Activated naive CD4-positive, alpha-beta T cell treated with anti-CD3 and anti-CD28 coated beads, Interleukin-2, amount 50 U/mL, for 72 hours (primary cell): Measurements from ENCODE around the gene OTUD5. TPM values are rescaled to one million over a fixed set of nuclear protein-coding genes. Genes with fewer than 3 reads are reported as not detected.
"Not testable (repeated sequence)": the region's sequence is repeated elsewhere in the genome, so short reads cannot be mapped to it uniquely, and the experiment has no call there.

Source experiments
- ATAC-seq, 2 donors: fragments of 150-1000 bp; cut with Tn5 transposase; 2 replicates each; pipeline ENCODE4 v1.10.0; 2021; ENCODE audit warnings: mild to moderate bottlenecking in 2 of 2, moderate library complexity in 2 of 2
- DNase-seq, 2 donors: peaks; one replicate each; pipeline ENCODE4 v3.0.0; 2021 to 2022; ENCODE audit warnings: low spot score in 2 of 2
- H3K27ac Mint-ChIP-seq, 2 donors: one replicate each; pipeline ENCODE4 v1.8.0; 2022; ENCODE audit warnings: mild to moderate bottlenecking in 2 of 2, mixed read lengths in 2 of 2
- H3K36me3 Mint-ChIP-seq, 2 donors: one replicate each; pipeline ENCODE4 v1.8.0; 2022; ENCODE audit warnings: mixed read lengths in 2 of 2
- H3K9me3 Mint-ChIP-seq, 2 donors: one replicate each; pipeline ENCODE4 v1.8.0; 2022; ENCODE audit warnings: mixed read lengths in 2 of 2
- total RNA-seq, 2 donors: library from RNA; stranded (reverse); gene quantifications; one replicate each; pipeline ENCODE4 v1.2.3, GENCODE V29; 2022

Gene OTUD5, protein sequence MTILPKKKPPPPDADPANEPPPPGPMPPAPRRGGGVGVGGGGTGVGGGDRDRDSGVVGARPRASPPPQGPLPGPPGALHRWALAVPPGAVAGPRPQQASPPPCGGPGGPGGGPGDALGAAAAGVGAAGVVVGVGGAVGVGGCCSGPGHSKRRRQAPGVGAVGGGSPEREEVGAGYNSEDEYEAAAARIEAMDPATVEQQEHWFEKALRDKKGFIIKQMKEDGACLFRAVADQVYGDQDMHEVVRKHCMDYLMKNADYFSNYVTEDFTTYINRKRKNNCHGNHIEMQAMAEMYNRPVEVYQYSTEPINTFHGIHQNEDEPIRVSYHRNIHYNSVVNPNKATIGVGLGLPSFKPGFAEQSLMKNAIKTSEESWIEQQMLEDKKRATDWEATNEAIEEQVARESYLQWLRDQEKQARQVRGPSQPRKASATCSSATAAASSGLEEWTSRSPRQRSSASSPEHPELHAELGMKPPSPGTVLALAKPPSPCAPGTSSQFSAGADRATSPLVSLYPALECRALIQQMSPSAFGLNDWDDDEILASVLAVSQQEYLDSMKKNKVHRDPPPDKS
- 10 to 100 TPM; 76.8 to 82.4 TPM for total RNA-seq

GRCh38 chrX:48957477-48957826, at the start of gene OTUD5:
OTUD5 (minus strand) TSS chrX:48957607; CDS start chrX:48957570, 37 bp downstream.
- DNase-seq (peak; percentile 62), ATAC-seq (peak; percentile 15 to 67)

DNA sequence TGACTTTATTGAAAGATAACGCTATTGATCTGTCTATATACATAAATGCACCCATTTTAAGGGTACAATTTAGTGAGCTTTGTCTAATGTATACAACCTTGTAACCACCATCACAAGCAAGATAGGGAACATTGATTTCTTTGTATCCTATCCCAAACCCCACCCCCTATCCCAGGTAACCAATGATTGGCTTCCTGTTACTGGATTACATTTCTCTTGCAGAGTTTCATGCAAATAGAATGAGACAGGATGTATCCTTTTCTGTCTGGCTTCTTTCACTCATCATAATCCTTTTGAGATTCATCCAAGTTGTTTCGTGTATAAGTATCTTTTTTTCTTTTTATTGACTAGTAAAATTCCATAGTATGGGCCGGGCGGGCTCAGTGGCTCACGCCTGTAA, 46.3 kb upstream of the OTUD5 start:
- Mint-ChIP-seq H3K27ac (no peak overlapping the region), H3K36me3 (peaks cover 11 to 14% of the 10 kb centered on the region in 2 donors), H3K9me3 (no peaks in the 10 kb centered on the region)
- no peak for ATAC-seq
- DNase-seq, result no peak

More at GRCh38 chrX:48957477-48957826, at the start of gene OTUD5:
- peaks cover 0 to 17% of the 10 kb centered on the region in 2 donors for H3K36me3 Mint-ChIP-seq
- H3K9me3 Mint-ChIP-seq, result no peaks in the 10 kb centered on the region
- peak within 1 kb of the TSS; percentile 98 to 100 for H3K27ac Mint-ChIP-seq

- Mint-ChIP-seq H3K9me3 (no peaks in the 10 kb centered on the region), H3K27ac (peak within 1 kb of the TSS; percentile 98), H3K36me3 (peaks cover 19 to 22% of the 10 kb centered on the region in 2 donors)
- DNase-seq (peak; percentile 65 to 80), ATAC-seq (peak; percentile 71 to 80)
Measured at GRCh38 chrX:49002091-49002935, 44.9 kb upstream of the OTUD5 start, which contains the start of gene GRIPAP1. GRIPAP1 (minus strand) TSS chrX:49002264; CDS start chrX:49002229, 35 bp downstream.

DNA sequence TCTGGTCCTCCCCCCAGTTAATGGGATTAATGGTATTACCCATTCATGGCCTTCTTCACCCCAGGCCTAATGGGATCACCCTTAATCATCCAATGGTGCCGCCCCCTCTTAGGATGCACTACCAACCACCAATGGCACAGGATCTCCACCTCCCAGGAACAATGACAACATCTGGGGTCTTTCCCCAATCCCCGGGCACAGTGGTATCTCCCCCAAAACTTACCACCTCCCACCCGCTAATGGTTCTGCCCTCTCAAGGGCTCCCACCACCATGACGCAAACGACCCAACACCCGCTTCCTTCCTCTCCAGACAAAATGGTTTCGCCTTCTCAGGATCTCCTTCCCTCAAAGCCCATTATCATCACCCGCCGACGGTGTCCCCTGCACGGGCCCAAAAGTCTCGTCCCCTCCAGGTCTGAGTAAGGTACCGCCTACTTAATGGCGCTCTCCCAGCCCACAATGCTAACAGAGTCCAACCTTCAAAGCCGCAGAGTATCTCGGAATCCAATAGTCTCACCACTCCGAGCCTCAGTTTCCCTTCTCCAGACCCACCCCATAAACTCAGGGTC, 44.2 kb upstream of the OTUD5 start:
- no peaks in the 10 kb centered on the region for H3K9me3 Mint-ChIP-seq
- ATAC-seq (peak; percentile 62 to 65), DNase-seq (peak; percentile 20 to 68)
- H3K36me3 Mint-ChIP-seq, result peaks cover 19 to 29% of the 10 kb centered on the region in 2 donors
- peak overlapping the region; percentile 98 for H3K27ac Mint-ChIP-seq

DNA sequence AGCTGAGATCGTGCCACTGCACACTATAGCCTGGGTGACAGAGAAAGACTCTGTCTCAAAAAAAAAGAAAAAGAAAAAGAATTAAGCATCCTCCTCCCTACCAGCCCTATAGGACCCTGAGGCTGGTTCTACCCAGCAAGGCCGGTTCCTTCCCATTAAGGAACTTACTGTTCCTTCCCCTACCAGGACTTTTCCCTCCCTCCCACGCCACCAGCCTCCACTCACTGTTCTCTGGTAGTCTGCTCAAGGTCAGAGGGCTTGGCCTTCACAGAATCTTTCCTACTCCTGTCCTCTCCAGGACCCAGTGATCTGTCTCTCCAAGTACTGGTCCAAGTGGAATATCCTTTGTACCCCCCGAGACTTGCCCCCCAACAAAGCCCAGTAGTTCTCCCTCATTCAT, 43.2 kb upstream of the OTUD5 start:
- no peak for DNase-seq
- Mint-ChIP-seq H3K27ac (no peak overlapping the region), H3K36me3 (peaks cover 19 to 30% of the 10 kb centered on the region in 2 donors), H3K9me3 (no peaks in the 10 kb centered on the region)
- ATAC-seq, result no peak

- no peak for ATAC-seq
- Mint-ChIP-seq H3K36me3 (peaks cover 24 to 35% of the 10 kb centered on the region in 2 donors), H3K9me3 (no peaks in the 10 kb centered on the region), H3K27ac (no peak overlapping the region)
- DNase-seq, result no peak
Measured at GRCh38 chrX:48999030-48999429, 41.6 kb upstream of the OTUD5 start.

DNA sequence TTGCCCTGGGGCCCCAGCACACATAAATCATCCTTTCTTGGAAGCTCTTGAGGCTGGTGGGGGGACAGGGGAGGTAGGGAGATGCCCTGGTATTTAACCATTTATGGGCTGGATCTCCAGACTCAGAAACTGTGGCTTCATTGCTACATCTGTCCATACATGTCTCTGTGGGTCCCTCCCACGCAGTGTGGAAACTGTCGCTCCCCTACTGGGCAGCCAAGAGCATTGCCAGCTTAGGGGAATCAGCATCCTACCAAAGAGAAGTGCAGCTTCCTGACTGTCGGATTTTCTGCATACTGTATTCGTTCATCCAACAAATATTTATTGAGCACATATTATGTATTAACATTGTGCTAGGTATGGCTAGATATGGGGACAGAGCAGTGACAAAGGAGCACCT, 41.0 kb upstream of the OTUD5 start:
- peaks cover 27 to 35% of the 10 kb centered on the region in 2 donors for H3K36me3 Mint-ChIP-seq
- H3K27ac Mint-ChIP-seq, result peak overlapping the region in 1 of 2 donors; percentile 83
- no peaks in the 10 kb centered on the region for H3K9me3 Mint-ChIP-seq

DNA sequence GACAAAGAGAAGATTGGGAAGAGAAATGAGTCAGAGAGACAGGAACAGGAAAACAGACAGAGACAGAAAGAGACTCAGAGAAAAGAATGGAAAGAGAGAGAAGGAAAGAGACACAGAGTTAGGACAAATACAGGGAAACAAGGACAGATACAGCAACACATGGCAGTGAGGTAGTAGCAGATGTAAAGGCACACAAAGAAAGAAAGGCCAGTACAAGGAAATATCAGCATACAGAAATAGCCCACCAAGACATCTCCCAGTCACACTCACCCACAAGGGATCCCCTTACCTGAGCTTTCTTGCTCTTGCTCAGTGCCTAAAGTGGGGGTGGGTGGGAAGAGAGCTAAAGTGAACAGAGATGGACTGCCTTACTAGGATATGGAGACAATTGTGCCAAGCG, 40.5 kb upstream of the OTUD5 start:
- Mint-ChIP-seq H3K27ac (peak overlapping the region in 1 of 2 donors; percentile 83), H3K36me3 (peaks cover 29 to 35% of the 10 kb centered on the region in 2 donors), H3K9me3 (no peaks in the 10 kb centered on the region)
- ATAC-seq, result no peak
- no peak for DNase-seq

More for the DNA sequence above, 41.0 kb upstream of the OTUD5 start:
- DNase-seq, result no peak
- ATAC-seq, result no peak

DNA sequence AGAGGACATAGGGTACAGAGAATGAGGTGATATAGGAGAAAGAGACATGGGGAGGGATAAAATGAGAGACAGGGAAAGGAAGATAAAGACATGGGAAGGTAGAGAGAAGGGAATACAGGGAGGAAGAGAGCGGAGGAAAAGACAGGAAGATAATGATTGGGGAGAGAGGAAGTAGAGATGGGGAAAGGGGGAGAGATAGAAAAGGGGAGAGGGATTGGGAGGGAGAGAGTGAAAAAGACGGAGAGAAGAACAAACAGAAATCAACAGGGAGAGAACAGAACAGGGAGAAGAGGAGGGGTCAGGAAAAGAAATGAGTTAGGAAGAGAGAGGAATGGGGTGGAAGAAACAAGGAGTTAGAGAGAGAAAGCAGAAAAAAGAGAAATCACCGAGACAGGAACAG, 40.0 kb upstream of the OTUD5 start:
- ATAC-seq, result no peak

DNA sequence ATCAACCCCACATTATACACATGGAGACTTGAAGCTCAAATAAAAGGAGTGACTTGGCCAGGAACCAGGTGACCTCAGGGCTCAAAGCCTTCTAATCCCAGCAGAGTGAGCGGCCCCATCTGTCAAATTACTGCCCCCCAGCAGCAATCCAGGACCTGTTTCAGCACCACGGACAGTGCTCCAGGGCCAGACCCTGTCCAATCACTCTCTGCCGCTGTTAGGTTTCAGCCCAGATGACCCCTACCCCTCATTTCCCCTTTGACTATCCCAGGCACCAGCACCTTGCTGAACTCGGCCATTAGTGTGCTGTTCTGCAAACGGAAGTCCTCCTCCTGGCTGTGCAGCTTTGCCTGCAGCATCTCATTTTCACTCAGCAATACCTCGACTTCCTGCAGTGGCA, 39.6 kb upstream of the OTUD5 start:
- Mint-ChIP-seq H3K36me3 (peaks cover 29 to 35% of the 10 kb centered on the region in 2 donors), H3K27ac (peak overlapping the region in 1 of 2 donors; percentile 83), H3K9me3 (no peaks in the 10 kb centered on the region)
- ATAC-seq, result no peak
- no peak for DNase-seq

More for the DNA sequence above, 40.0 kb upstream of the OTUD5 start:
- peaks cover 29 to 35% of the 10 kb centered on the region in 2 donors for H3K36me3 Mint-ChIP-seq
- no peaks in the 10 kb centered on the region for H3K9me3 Mint-ChIP-seq
- DNase-seq, result no peak
- H3K27ac Mint-ChIP-seq, result peak overlapping the region in 1 of 2 donors; percentile 83

GRCh38 chrX:48992341-48992740, 34.9 kb upstream of the OTUD5 start:
- no peaks in the 10 kb centered on the region for H3K9me3 Mint-ChIP-seq
- peaks cover 17 to 19% of the 10 kb centered on the region in 2 donors for H3K36me3 Mint-ChIP-seq
- no peak for DNase-seq
- no peak for ATAC-seq
- no peak overlapping the region for H3K27ac Mint-ChIP-seq

DNA sequence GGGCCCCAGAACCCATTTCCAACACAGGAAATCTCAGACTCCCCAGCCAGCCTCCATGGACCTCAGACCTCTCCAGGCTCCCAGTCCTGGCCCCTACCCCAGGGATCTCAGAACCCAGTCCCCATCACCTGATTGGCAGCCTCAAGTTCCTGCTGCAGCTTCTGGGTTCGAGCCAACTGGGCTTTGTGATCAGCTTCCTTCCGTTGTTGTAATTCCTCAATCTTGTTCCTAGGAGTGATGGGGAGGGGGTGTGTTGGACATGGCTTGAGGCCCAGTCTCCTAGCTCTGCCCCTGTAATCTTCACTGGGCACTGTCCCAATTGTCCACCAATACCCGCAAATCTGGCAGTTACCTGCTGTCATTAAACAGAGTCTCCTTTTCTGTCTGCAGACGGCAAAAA, 32.1 kb upstream of the OTUD5 start:
- DNase-seq (no peak), ATAC-seq (no peak)
- peaks cover 5 to 11% of the 10 kb centered on the region in 2 donors for H3K36me3 Mint-ChIP-seq
- H3K9me3 Mint-ChIP-seq, result no peaks in the 10 kb centered on the region
- no peak overlapping the region for H3K27ac Mint-ChIP-seq

DNA sequence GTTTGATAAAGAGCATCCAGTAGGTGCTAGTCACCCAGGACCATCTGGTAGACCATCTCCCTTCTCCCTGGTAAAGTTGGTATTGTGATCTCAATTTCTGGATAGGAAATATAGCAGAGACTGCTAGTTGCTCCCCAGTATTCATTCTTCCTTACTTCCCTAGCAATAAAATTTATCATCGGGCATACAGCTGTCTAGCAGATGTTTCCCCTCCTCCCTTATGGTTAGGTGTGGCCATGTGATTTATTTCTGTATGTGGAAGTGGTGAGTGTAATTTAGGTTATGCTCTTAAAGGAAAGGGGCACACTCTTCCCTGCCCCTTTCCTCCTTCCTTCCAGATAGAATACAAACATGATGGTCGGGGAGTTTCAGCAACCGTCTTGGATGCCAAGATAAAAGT, 26.5 kb upstream of the OTUD5 start:
- Mint-ChIP-seq H3K36me3 (peaks cover 14 to 16% of the 10 kb centered on the region in 2 donors), H3K27ac (peak overlapping the region in 1 of 2 donors; percentile 71), H3K9me3 (no peaks in the 10 kb centered on the region)
- DNase-seq (no peak), ATAC-seq (no peak)

DNA sequence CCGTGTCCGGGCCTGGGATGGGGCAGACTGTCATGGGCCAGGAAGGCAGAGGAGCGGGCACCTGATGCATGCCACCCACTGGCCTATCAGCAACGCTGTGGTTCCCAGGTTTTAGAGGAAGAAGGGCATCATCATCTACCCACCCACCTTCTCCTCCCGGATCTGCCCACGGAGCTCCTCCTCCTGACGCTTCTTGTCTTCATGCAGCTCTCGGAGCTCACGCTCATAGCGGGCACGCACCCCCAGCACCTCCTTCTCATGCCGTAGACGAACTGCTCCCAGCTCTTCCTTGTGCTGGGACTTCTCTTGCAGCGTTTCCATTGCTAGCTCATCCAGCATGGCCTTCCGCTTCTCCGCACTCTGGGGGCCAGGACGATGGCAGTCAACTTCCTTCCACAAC, 25.7 kb upstream of the OTUD5 start:
- ATAC-seq, result no peak
- H3K27ac Mint-ChIP-seq, result peak overlapping the region in 1 of 2 donors; percentile 71
- peaks cover 8 to 15% of the 10 kb centered on the region in 2 donors for H3K36me3 Mint-ChIP-seq
- no peaks in the 10 kb centered on the region for H3K9me3 Mint-ChIP-seq
- no peak for DNase-seq

DNA sequence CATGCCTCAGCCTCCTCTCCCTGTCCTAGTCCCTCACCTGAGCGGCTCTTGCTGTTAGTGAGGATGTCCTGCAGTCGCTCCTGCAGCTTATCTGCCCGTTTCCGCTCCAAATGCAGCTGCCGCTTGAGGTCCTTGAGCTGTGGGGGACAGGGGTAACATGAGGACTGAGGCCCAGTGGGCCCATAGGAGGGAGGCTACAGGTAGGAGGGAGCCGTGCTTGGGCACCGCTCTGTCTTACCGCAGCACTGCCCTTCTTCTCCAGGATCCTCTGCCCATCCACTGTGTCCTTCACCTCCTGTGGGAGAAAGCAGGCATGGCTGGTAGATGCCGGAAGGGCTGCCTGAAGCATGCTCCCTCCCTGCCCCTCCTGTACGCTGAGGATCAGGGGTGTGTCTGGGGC, 23.8 kb upstream of the OTUD5 start:
- Mint-ChIP-seq H3K36me3 (peaks cover 8 to 18% of the 10 kb centered on the region in 2 donors), H3K9me3 (no peaks in the 10 kb centered on the region), H3K27ac (no peak overlapping the region)
- no peak for ATAC-seq
- no peak for DNase-seq

- not testable (repeated sequence) for DNase-seq, H3K9me3 Mint-ChIP-seq, ATAC-seq, H3K27ac Mint-ChIP-seq
- H3K36me3 Mint-ChIP-seq, result peaks cover 8 to 18% of the 10 kb centered on the region in 2 donors
Measured at GRCh38 chrX:48980341-48980740, 22.9 kb upstream of the OTUD5 start.
